ENCODE measurements around the gene KIAA1671. TPM values are rescaled to one million over a fixed set of nuclear protein-coding genes. Genes with fewer than 3 reads are reported as not detected.

Gene KIAA1671
- total RNA-seq, 4 donors from 2014 or later = 83.1 to 162 (median 105) TPM

GRCh38 chr22:24994070-24994763 lies 41.7 kb downstream of the KIAA1671 start:
- in situ Hi-C loops (cut with MboI; ENCODE audit: low pct_ligation_motif_present in 1 of 4, low pct_unique_long_range_greater_than_20kb in 1 of 4, low sequenced_read_pairs in 3 of 4) = no loop called here
- peak; percentile 87 for DNase-seq

GRCh38 chr22:24995649-24996180 lies 43.2 kb downstream of the KIAA1671 start:
- in situ Hi-C loops (cut with MboI; ENCODE audit: low pct_ligation_motif_present in 1 of 4, low pct_unique_long_range_greater_than_20kb in 1 of 4, low sequenced_read_pairs in 3 of 4) = no loop called here
- no peak for DNase-seq
- WGBS, 2 donors (ENCODE audit: low coverage in 1 of 2) = 83% methylated on average over 2 of the region's 2 CpGs; no CpG with 5 or more reads in 1 of the 2 donors
- Histone ChIP-seq H3K27ac (peak overlapping the region in 3 of 4 donors; percentile 37 to 84 (median 40)), H3K4me1 (peaks cover 7 to 57% (median 39%) of the 10 kb centered on the region in 4 donors), H3K4me3 (no peak overlapping the region), H3K36me3 (no peaks in the 10 kb centered on the region), H3K9me3 (no peaks in the 10 kb centered on the region), H3K27me3 (no peaks in the 10 kb centered on the region)
- no peak for TF ChIP-seq POLR2A (IDR thresholded peaks at IDR 0.05)
- TF ChIP-seq, protein P1, sequence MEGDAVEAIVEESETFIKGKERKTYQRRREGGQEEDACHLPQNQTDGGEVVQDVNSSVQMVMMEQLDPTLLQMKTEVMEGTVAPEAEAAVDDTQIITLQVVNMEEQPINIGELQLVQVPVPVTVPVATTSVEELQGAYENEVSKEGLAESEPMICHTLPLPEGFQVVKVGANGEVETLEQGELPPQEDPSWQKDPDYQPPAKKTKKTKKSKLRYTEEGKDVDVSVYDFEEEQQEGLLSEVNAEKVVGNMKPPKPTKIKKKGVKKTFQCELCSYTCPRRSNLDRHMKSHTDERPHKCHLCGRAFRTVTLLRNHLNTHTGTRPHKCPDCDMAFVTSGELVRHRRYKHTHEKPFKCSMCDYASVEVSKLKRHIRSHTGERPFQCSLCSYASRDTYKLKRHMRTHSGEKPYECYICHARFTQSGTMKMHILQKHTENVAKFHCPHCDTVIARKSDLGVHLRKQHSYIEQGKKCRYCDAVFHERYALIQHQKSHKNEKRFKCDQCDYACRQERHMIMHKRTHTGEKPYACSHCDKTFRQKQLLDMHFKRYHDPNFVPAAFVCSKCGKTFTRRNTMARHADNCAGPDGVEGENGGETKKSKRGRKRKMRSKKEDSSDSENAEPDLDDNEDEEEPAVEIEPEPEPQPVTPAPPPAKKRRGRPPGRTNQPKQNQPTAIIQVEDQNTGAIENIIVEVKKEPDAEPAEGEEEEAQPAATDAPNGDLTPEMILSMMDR (IDR thresholded peaks at IDR 0.05) = no peak
- TF ChIP-seq POLR2AphosphoS5 (IDR thresholded peaks at IDR 0.05) = no peak
- TF ChIP-seq EP300 (IDR thresholded peaks at IDR 0.05; ENCODE audit: low read depth) = no peak
- intact Hi-C loops (cut with DNase I; ENCODE audit: low total_unique reads) = no loop called here

More at GRCh38 chr22:24994070-24994763, 41.7 kb downstream of the KIAA1671 start:
- Histone ChIP-seq H3K36me3 (no peaks in the 10 kb centered on the region), H3K4me1 (peaks cover 7 to 72% (median 44%) of the 10 kb centered on the region in 4 donors), H3K4me3 (no peak overlapping the region), H3K9me3 (no peaks in the 10 kb centered on the region), H3K27me3 (no peaks in the 10 kb centered on the region), H3K27ac (peak overlapping the region; percentile 80 to 86 (median 82))
- 45 to 52% methylated on average over 4 to 7 of the region's 7 CpGs for WGBS, 2 donors (ENCODE audit: low coverage in 1 of 2)
- TF ChIP-seq POLR2AphosphoS5 (IDR thresholded peaks at IDR 0.05) (peak in 1 of 3 donors; percentile 42), POLR2A (IDR thresholded peaks at IDR 0.05) (no peak), EP300 (IDR thresholded peaks at IDR 0.05; ENCODE audit: low read depth) (no peak)
- TF ChIP-seq, protein P1 (IDR thresholded peaks at IDR 0.05) = peak in 4 of 5 experiments; percentile 35 to 73 (median 54)
- intact Hi-C loops (cut with DNase I; ENCODE audit: low total_unique reads) = no loop called here

GRCh38 chr22:24996420-24996952 lies 44.0 kb downstream of the KIAA1671 start:
- peaks cover 7 to 50% (median 31%) of the 10 kb centered on the region in 4 donors for H3K4me1 ChIP-seq
- no peaks in the 10 kb centered on the region for H3K36me3 ChIP-seq
- 17 to 36% methylated on average over 1 to 5 of the region's 5 CpGs for WGBS, 2 donors (ENCODE audit: low coverage in 1 of 2)
- intact Hi-C loops (cut with DNase I; ENCODE audit: low total_unique reads) = no loop called here
- TF ChIP-seq, protein P1 (IDR thresholded peaks at IDR 0.05) = no peak
- TF ChIP-seq EP300 (IDR thresholded peaks at IDR 0.05; ENCODE audit: low read depth) (no peak), POLR2AphosphoS5 (IDR thresholded peaks at IDR 0.05) (no peak), POLR2A (IDR thresholded peaks at IDR 0.05) (no peak)
- H3K27ac ChIP-seq = peak overlapping the region; percentile 25 to 49 (median 38)
- in situ Hi-C loops (cut with MboI; ENCODE audit: low pct_ligation_motif_present in 1 of 4, low pct_unique_long_range_greater_than_20kb in 1 of 4, low sequenced_read_pairs in 3 of 4) = no loop called here
- H3K4me3 ChIP-seq = no peak overlapping the region
- H3K27me3 ChIP-seq = no peaks in the 10 kb centered on the region
- DNase-seq = peak; percentile 48
- no peaks in the 10 kb centered on the region for H3K9me3 ChIP-seq

DNA sequence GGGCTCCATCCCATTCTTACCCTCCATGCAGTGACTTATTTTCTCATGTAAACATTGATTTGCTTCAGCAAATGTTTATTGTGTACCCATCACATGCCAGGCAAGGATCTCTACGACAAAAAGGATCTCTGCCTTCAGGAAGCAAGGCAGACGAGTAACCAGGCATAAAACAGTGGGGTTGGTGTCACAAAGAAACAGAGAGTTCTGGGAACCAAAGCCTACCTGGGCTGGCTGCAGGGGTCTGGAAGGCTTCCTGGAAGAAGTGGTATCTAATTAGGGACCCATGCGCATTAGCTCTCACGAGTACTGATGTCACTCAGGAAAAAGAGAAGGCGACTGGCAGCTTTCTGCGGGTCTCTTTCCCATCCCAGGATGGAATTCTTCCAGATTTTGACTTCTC lies 44.5 kb downstream of the KIAA1671 start:
- in situ Hi-C loops (cut with MboI; ENCODE audit: low pct_ligation_motif_present in 1 of 4, low pct_unique_long_range_greater_than_20kb in 1 of 4, low sequenced_read_pairs in 3 of 4) (no loop called here), intact Hi-C loops (cut with DNase I; ENCODE audit: low total_unique reads) (no loop called here)
- H3K4me3 ChIP-seq = no peak overlapping the region
- no peak for DNase-seq
- no peaks in the 10 kb centered on the region for H3K27me3 ChIP-seq
- TF ChIP-seq POLR2AphosphoS5 (IDR thresholded peaks at IDR 0.05) = no peak
- no peak for TF ChIP-seq EP300 (IDR thresholded peaks at IDR 0.05; ENCODE audit: low read depth)
- TF ChIP-seq, protein P1 (IDR thresholded peaks at IDR 0.05) = no peak
- no peak for TF ChIP-seq POLR2A (IDR thresholded peaks at IDR 0.05)
- H3K36me3 ChIP-seq = no peaks in the 10 kb centered on the region
- 84% methylated on average over 6 of the region's 6 CpGs; no CpG with 5 or more reads in 1 of the 2 donors for WGBS, 2 donors (ENCODE audit: low coverage in 1 of 2)
- peaks cover 7 to 44% (median 30%) of the 10 kb centered on the region in 4 donors for H3K4me1 ChIP-seq
- peak overlapping the region in 3 of 4 donors; percentile 37 to 49 (median 40) for H3K27ac ChIP-seq
- no peaks in the 10 kb centered on the region for H3K9me3 ChIP-seq

Measured in transverse colon (tissue), 4 donors.